OCI-LY7 (cell line): ENCODE data around the gene IQUB. TPM values are rescaled to one million over a fixed set of nuclear protein-coding genes. Genes with fewer than 3 reads are reported as not detected.

Experiments
- BruUV-seq: library from RNA; stranded (reverse); fragments of 400-500 nt; replicated peaks from 2 replicates; lab custom pipeline; 2021; lab: Mats Ljungman, UMichigan
- CTCF ChIA-PET: fragments of 300-600 bp; sonication (Branson Sonifier 250); formaldehyde crosslinking; loops from one replicate; lab custom pipeline; 2022; ENCODE audit warnings: antibody characterized with exemption; ENCODE audit not compliant: unreplicated experiment; lab: Charles Lee
- POLR2A ChIA-PET: fragments of 300-600 bp; sonication (Branson Sonifier 250); formaldehyde crosslinking; loops from one replicate; lab custom pipeline; 2022; ENCODE audit warnings: antibody characterized with exemption; lab: Charles Lee
- DNase-seq: peaks from one replicate; pipeline ENCODE4 v3.0.0-alpha.2; 2015; ENCODE audit warnings: low spot score
- H2AFZ ChIP-seq: fragments of 200-600 bp; sonication (generic), shearing (Covaris generic); 2 replicates; pipeline ENCODE4 v1.6.1; 2014; ENCODE audit warnings: mild to moderate bottlenecking, antibody characterized with exemption, low read length, moderate library complexity
- H3K27ac ChIP-seq: fragments of 200-600 bp; sonication (generic); 2 replicates; pipeline ENCODE4 v1.5.1; 2014; ENCODE audit warnings: mixed run types, low read depth, mild to moderate bottlenecking, moderate library complexity, low read length, inconsistent platforms; ENCODE audit not compliant: poor library complexity, severe bottlenecking
- H3K36me3 ChIP-seq: fragments of 200-600 bp; sonication (generic); 2 replicates; pipeline ENCODE4 v1.6.1; 2014; ENCODE audit warnings: mild to moderate bottlenecking, antibody characterized with exemption, low read length, moderate library complexity, mixed read lengths; ENCODE audit not compliant: insufficient read depth
- H3K4me1 ChIP-seq: fragments of 200-600 bp; sonication (generic); 2 replicates; pipeline ENCODE4 v1.5.1; 2014; ENCODE audit warnings: mild to moderate bottlenecking, low read length; ENCODE audit not compliant: insufficient read depth, poor library complexity, severe bottlenecking
- H3K4me2 ChIP-seq: fragments of 200-600 bp; sonication (generic); 2 replicates; pipeline ENCODE4 v1.6.1; 2014; ENCODE audit warnings: mild to moderate bottlenecking, low read length
- H3K4me3 ChIP-seq: fragments of 200-600 bp; sonication (generic); 2 replicates; pipeline ENCODE4 v1.5.1; 2014; ENCODE audit warnings: mild to moderate bottlenecking, low read depth, low read length; ENCODE audit not compliant: poor library complexity, severe bottlenecking
- H3K79me2 ChIP-seq: fragments of 200-600 bp; sonication (generic); 2 replicates; pipeline ENCODE4 v1.6.1; 2016; ENCODE audit warnings: low read depth, mild to moderate bottlenecking, low read length, moderate library complexity, mixed read lengths; ENCODE audit not compliant: insufficient read depth
- H3K9me2 ChIP-seq: fragments of 200-600 bp; sonication (generic); 2 replicates; pipeline ENCODE4 v1.6.1; 2016; ENCODE audit warnings: mild to moderate bottlenecking, low read length, mixed read lengths; ENCODE audit not compliant: insufficient read depth
- H3K9me3 ChIP-seq: fragments of 200-600 bp; sonication (generic); 2 replicates; pipeline ENCODE4 v1.6.1; 2014; ENCODE audit warnings: mild to moderate bottlenecking, mixed run types, low read length, mixed read lengths
- H4K20me1 ChIP-seq: fragments of 200-600 bp; sonication (generic); 2 replicates; pipeline ENCODE4 v1.6.1; 2014; ENCODE audit warnings: mild to moderate bottlenecking, antibody characterized with exemption, low read length, moderate library complexity, mixed read lengths; ENCODE audit not compliant: insufficient read depth
- CTCF ChIP-seq: fragments of 200-600 bp; sonication (generic); conservative IDR thresholded peaks from 2 replicates; pipeline ENCODE4 v1.5.1; 2014; ENCODE audit warnings: mild to moderate bottlenecking, antibody characterized with exemption, low read length, moderate library complexity, mixed read lengths
- EZH2phosphoT487 ChIP-seq: fragments of 200-600 bp; sonication (generic); IDR thresholded peaks from 2 replicates; pipeline ENCODE4 v1.6.1; 2018; ENCODE audit warnings: low read depth, borderline replicate concordance, mild to moderate bottlenecking, mixed run types, antibody characterized with exemption, low read length, moderate library complexity, mixed read lengths
- intact Hi-C: fragments of 100-400 bp; cut with micrococcal nuclease; formaldehyde crosslinking; loops from one replicate; pipeline ENCODE4 v1.10.0; 2022; ENCODE audit not compliant: unreplicated experiment
- total RNA-seq, 2 experiments: library from RNA; depleted of rRNA in 1 of 2; stranded (reverse); fragments of >200 nt in 1 of 2; shearing (Covaris generic) in 1 of 2; gene quantifications; 2 replicates each; pipeline ENCODE4 v1.2.3, GENCODE V29; 2014 to 2022

IQUB gene
- total RNA-seq, 2 experiments from 2014 or later: 0.09 to 0.32 TPM

GRCh38 chr7:123558289-123558874 lies 24.0 kb upstream of the IQUB start:
- no peak for TF ChIP-seq EZH2phosphoT487
- TF ChIP-seq CTCF: no peak
- peak overlapping the region; percentile 99 for H2AFZ ChIP-seq
- ChIA-PET POLR2A (interaction anchor here (0.6 to 2.7 kb wide), 7 partner anchors 9 to 208 kb away, joined by 3 to 15 read pairs (median 7); partner anchors contain the start of genes IQUB and WASL), CTCF (interaction anchor here (1.3 kb wide), 1 partner anchor 10 kb away, joined by 3 read pairs; no protein-coding TSS in a partner anchor)
- H3K9me2 ChIP-seq: no peaks in the 10 kb centered on the region
- no peak overlapping the region for H3K27ac ChIP-seq
- peaks cover 15% of the 10 kb centered on the region for H3K4me1 ChIP-seq
- TSS peak; percentile 89 for BruUV-seq
- H3K79me2 ChIP-seq: peaks cover 37% of the 10 kb centered on the region; the same call in 1 of the 2 replicates
- peaks cover 20% of the 10 kb centered on the region for H3K36me3 ChIP-seq
- 0 out of 2 replicates have a peak, but pooled peaks cover 6% of the 10 kb centered on the region for H4K20me1 ChIP-seq
- peak overlapping the region; percentile 92 for H3K4me3 ChIP-seq
- intact Hi-C loops: loop anchor here (5.0 kb wide), 1 partner anchor 189 kb away; the partner anchor contains the start of gene WASL
- peak overlapping the region; percentile 83 for H3K4me2 ChIP-seq
- no peaks in the 10 kb centered on the region for H3K9me3 ChIP-seq
- DNase-seq: no peak

GRCh38 chr7:123557398-123558288 lies 23.2 kb upstream of the IQUB start, which contains the start of gene NDUFA5:
Gene NDUFA5 (minus strand): TSS chr7:123557818. CDS start chr7:123557795, 23 bp downstream.
- H2AFZ ChIP-seq: peak within 1 kb of the TSS; percentile 99
- POLR2A ChIA-PET: interaction anchor here (0.5 to 2.7 kb wide), 12 partner anchors 8 to 390 kb away, joined by 3 to 15 read pairs (median 4); partner anchors contain the start of genes IQUB and WASL
- peak within 1 kb of the TSS; percentile 49 for H3K27ac ChIP-seq
- H3K4me3 ChIP-seq: peak within 1 kb of the TSS; percentile 92
- no peak for TF ChIP-seq EZH2phosphoT487
- no peak for TF ChIP-seq CTCF
- H3K36me3 ChIP-seq: peaks cover 28% of the 10 kb centered on the region
- no peaks in the 10 kb centered on the region for H3K9me3 ChIP-seq
- peaks cover 41% of the 10 kb centered on the region; the same call in 1 of the 2 replicates for H3K79me2 ChIP-seq
- DNase-seq: peak; percentile 99
- BruUV-seq: no TSS peak
- intact Hi-C loops: loop anchor here (1.0 to 5.0 kb wide), 2 partner anchors 22 to 190 kb away; partner anchors contain the start of gene WASL
- peaks cover 15% of the 10 kb centered on the region for H3K4me1 ChIP-seq
- CTCF ChIA-PET: interaction anchor here (1.3 kb wide), 1 partner anchor 9 kb away, joined by 3 read pairs; no protein-coding TSS in a partner anchor
- H4K20me1 ChIP-seq: 0 out of 2 replicates have a peak, but pooled peaks cover 6% of the 10 kb centered on the region
- no peaks in the 10 kb centered on the region for H3K9me2 ChIP-seq
- peak within 1 kb of the TSS; percentile 92 for H3K4me2 ChIP-seq
